ENCODE measurements around the gene UBN2.
A peak's percentile ranks its signal among the peaks of the same experiment; 100 is the strongest.
"Not testable (repeated sequence)": the region's sequence is repeated elsewhere in the genome, so short reads cannot be mapped to it uniquely, and the experiment has no call there.

Gene UBN2

GRCh38 chr7:139230774-139231512 is at the start of gene UBN2:
TSS of gene UBN2 (plus strand) at chr7:139231237. CDS start at chr7:139231485, 248 bp downstream.
- DNase-seq = peak; percentile 99

- no peak for DNase-seq
Measured at GRCh38 chr7:139181404-139181803, 49.6 kb upstream of the UBN2 start.

- no peak for DNase-seq
Measured at GRCh38 chr7:139182363-139182762, 48.7 kb upstream of the UBN2 start.

DNA sequence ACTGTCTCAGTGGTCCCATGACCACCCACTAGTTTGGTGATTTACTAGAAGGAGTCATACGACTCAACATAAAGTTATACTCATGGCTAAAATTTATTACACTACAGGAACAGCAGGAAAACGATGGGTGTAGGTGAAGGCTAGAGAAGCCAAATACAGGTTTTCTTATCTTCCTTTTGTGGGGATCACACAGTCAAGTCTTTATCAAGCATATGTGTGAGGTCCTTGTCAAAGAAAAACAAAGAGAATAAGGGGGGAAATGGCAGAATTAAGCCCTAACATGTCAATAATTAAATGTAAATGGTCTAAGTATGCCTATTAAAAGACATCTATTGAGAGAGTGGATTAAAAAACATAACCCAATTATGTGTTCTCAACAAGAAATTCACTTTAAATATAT is 47.8 kb upstream of the UBN2 start:
- no peak for DNase-seq

- DNase-seq = no peak
Measured at GRCh38 chr7:139183878-139184338, 47.1 kb upstream of the UBN2 start.

GRCh38 chr7:139186146-139186545 is 44.9 kb upstream of the UBN2 start:
- no peak for DNase-seq

- no peak for DNase-seq
Measured at GRCh38 chr7:139189357-139189756, 41.7 kb upstream of the UBN2 start.

DNA sequence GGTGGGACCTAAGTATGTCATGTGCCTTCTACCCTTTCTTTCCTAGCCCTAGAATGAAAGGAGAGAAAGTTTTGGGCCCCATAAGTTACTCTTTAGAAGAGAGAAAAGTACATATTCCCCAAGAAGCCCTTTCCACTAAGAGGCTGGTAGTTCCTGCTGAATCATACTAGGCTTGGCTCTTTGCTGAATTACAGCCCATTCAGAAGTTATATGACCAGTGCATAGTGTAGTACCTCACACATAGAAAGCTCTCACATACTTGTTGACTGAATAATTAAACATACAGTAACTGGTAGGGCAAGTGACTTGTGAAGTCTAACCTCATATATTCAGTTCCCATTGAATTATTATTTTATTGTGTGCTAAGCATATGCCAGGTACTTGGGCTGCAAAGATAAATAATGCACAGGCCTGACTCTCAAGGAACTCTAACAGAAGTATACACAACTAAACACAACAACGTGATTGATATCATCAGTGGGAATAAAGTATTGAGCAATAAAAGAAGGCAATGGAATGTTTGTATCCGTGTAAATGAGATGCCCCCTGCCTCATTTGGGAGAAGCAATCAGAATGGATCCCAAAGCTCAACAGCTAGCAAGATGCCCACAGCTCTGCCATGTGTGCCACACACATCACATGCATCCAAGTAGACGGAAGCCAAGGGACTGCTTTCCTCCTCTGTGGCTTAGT is 38.9 kb upstream of the UBN2 start:
- no peak for DNase-seq

- no peak for DNase-seq
Measured at GRCh38 chr7:139200382-139200781, 30.7 kb upstream of the UBN2 start.

- no peak for DNase-seq
Measured at GRCh38 chr7:139203992-139204391, 27.0 kb upstream of the UBN2 start.

GRCh38 chr7:139205843-139206242 is 25.2 kb upstream of the UBN2 start:
- DNase-seq = no peak

DNA sequence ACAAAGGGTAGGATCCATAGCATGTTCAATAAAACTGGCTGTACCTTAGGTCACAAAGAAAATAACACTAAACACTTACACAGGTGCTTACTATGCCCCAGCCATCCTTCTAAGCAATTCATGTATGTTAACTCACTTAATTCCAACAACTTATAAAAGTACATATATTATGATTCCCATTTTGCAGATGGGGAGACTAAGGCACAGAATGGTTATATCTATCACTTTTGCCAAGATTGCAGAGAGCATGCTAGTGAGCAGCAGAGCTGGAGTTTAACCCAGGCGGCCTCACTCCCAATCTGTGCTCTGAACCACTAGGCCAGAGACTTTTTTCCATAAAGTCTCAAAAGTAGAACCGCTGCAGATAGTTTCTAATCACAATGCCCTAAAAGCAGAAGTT is 18.9 kb upstream of the UBN2 start:
- DNase-seq = no peak

- not testable (repeated sequence) for DNase-seq
Measured at GRCh38 chr7:139213489-139213888, 17.5 kb upstream of the UBN2 start.

DNA sequence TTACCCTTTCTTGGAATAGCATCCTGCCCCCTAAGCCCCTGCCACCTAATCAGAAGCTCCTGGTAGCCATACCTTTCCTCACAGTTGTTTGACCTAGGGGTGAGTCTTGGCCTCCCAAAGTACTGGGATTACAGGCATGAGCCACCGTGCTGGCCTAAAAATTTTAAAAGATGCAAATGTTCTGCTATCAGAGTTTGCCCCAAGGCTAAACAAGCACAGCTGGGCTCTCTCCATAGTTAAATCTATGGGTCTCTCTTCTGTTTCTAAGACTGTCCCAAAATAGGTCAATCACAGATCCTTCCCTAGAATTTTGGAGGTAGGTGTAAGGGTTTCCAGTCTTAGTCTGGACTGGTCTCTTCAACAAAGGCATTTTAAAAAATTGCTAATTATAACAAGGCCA is 12.9 kb upstream of the UBN2 start:
- no peak for DNase-seq

DNA sequence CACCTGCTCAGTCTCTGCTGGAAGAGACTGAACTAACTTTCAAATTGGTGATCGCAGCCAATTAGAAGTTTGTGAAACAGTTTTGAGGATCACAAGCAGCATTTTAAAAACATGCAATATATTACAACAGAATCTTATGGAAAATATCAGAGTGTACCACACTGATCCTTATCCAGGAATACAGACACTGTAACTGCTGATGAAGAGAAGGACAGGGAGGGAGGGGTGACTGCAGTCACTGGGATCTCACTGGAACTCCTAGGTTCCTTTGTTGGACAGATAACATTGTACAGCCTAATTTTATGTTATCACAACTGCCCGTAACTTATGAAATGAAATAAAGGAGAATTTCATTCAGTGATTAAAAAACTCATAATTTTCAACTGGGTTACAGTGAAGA is 6.8 kb upstream of the UBN2 start:
- DNase-seq = no peak

- DNase-seq = not testable (repeated sequence)
Measured at GRCh38 chr7:139224836-139225235, 6.2 kb upstream of the UBN2 start.

DNA sequence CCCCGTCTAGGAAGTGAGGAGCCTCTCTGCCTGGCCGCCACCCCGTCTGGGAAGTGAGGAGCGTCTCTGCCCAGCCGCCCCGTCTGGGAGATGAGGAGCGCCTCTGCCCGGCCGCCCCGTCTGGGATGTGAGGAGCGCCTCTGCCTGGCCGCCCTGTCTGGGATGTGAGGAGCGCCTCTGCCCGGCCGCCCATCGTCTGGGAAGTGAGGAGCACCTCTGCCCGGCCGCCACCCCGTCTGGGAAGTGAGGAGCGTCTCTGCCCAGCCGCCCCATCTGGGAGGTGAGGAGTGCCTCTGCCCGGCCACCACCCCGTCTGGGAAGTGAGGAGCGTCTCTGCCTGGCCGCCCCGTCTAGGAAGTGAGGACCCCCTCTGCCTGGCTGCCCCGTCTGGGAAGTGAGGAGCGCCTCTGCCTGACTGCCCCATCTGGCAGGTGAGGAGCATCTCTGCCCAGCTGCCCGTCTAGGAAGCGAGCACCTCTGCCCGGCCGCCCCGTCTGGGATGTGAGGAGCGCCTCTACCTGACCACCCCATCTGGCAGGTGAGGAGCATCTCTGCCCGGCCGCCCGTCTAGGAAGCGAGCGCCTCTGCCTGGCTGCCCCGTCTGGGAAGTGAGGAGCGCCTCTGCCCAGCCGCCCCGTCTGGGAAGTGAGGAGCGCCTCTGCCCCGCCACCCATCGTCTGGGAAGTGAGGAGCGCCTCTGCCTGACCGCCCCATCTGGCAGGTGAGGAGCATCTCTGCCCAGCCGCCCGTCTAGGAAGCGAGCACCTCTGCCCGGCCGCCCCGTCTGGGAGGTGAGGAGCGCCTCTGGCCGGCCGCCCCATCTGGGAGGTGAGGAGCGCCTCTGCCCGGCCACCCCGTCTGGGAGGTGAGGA is 5.5 kb upstream of the UBN2 start:
- not testable (repeated sequence) for DNase-seq

DNA sequence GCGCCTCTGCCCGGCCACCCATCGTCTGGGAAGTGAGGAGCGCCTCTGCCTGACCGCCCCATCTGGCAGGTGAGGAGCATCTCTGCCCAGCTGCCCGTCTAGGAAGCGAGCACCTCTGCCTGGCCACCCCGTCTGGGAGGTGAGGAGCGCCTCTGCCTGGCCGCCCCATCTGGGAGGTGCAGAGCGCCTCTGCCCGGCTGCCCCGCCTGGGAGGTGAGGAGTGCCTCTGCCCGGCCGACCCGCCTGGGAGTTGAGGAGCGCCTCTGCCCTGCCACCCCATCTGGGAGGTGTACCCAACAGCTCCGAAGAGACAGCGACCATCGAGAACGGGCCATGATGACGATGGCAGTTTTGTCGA is 4.9 kb upstream of the UBN2 start:
- not testable (repeated sequence) for DNase-seq

GRCh38 chr7:139226988-139227488 is 4.0 kb upstream of the UBN2 start:
- not testable (repeated sequence) for DNase-seq

- DNase-seq = no peak
Measured at GRCh38 chr7:139230023-139230422, 1.0 kb upstream of the UBN2 start.

DNA sequence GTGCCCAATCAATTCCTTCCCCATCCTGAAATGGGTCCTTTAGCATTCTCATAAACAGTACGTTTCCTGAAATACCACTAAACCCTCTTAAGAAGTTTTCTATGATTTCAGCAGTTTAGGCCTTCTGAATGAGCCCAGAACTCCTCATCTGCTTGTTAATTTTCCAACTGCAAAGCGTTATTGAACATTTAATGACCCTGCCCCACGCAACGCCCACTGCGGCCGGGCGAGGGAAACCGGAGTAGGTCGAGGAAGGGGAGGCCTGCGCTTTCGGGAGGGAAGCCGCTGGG is 608 bp upstream of the UBN2 start:
- DNase-seq = no peak

DNA sequence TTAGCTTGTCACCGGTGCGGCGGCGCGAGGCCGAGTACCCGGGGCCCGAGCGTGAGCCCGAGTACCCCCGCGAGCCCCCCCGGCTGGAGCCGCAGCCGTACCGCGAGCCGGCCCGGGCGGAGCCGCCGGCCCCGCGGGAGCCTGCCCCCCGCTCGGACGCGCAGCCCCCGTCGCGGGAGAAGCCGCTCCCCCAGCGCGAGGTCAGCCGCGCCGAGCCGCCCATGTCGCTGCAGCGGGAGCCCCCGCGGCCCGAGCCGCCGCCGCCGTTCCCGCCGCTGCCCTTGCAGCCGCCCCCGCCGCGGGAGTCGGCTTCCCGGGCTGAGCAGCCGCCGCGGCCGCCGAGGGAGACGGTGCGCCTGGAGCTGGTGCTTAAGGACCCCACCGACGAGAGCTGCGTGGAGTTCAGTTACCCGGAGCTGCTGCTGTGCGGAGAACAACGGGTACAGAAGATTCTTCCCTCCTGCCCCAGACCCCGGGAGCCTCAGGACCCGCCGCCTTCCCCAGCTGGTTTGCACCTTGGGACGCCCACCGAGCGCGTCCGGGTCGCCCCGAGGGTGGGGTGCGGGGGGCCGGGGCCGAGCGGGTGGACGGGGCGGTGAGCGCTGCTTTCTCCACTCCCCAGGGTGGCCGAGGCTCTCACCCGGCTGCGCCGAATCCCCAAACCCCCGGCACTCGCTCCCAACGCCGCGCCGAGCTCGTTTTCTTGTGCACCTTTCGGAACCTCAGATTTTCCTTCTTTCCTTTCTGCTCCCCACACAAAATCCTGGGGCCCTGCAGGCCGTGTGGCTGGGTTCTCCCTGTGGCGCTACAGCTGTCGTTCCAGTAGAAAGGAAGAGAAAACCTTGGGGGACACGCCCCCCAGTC is 708 bp downstream of the UBN2 start:
- DNase-seq = peak; percentile 65

- DNase-seq = no peak
Measured at GRCh38 chr7:139232377-139232717, 1.3 kb downstream of the UBN2 start.
